Measurements from ENCODE around the gene PGAP6.

- TF ChIP-seq EZH2 (IDR thresholded peaks at IDR 0.05) (no peak), POLR2AphosphoS5 (IDR thresholded peaks at IDR 0.05; ENCODE audit: borderline replicate concordance, low read depth, low read length) (no peak)
These were observed 41.2 kb downstream of the PGAP6 start for GRCh38 chr16:340370-341091.
